Activated naive CD8-positive, alpha-beta T cell treated with anti-CD3 and anti-CD28 coated beads, Interleukin-2, amount 10 ng/mL, durations not matched to agents 7 days and 5 days (primary cell): ENCODE data around the gene SEMA3B. TPM values are rescaled to one million over a fixed set of nuclear protein-coding genes. Genes with fewer than 3 reads are reported as not detected.

Source experiments
- ATAC-seq: fragments of 150-1000 bp; cut with Tn5 transposase; one replicate; pipeline ENCODE4 v1.10.0; 2021; ENCODE audit warnings: low read depth, moderate library complexity
- POLR2A ChIA-PET: fragments of 350-600 bp; sonication (Branson Sonifier 250); formaldehyde crosslinking; loops from one replicate; lab custom pipeline; 2021; ENCODE audit warnings: antibody characterized with exemption; lab: Charles Lee
- DNase-seq: peaks from one replicate; pipeline ENCODE4 v3.0.0; 2021
- H3K27ac Mint-ChIP-seq: one replicate; pipeline ENCODE4 v1.8.0; 2022; ENCODE audit warnings: mild to moderate bottlenecking, mixed read lengths
- H3K27me3 Mint-ChIP-seq: one replicate; pipeline ENCODE4 v1.8.0; 2022; ENCODE audit warnings: mild to moderate bottlenecking, moderate library complexity, mixed read lengths
- H3K36me3 Mint-ChIP-seq: one replicate; pipeline ENCODE4 v1.8.0; 2021; ENCODE audit warnings: mild to moderate bottlenecking, mixed read lengths
- H3K4me1 Mint-ChIP-seq: one replicate; pipeline ENCODE4 v1.8.0; 2021; ENCODE audit warnings: mixed read lengths
- H3K4me3 Mint-ChIP-seq: one replicate; pipeline ENCODE4 v1.8.0; 2022; ENCODE audit warnings: mild to moderate bottlenecking, moderate library complexity, mixed read lengths
- H3K9me3 Mint-ChIP-seq: one replicate; pipeline ENCODE4 v1.8.0; 2021; ENCODE audit warnings: mixed read lengths
- total RNA-seq, 2 experiments: library from RNA; stranded (reverse); gene quantifications; one replicate each; pipeline ENCODE4 v1.2.3, GENCODE V29; 2021

SEMA3B gene
- total RNA-seq, 2 experiments from 2014 or later: 0.36 to 1.0 TPM

GRCh38 chr3:50295553-50296431 is 26.8 kb downstream of the SEMA3B start:
- H3K9me3 Mint-ChIP-seq: no peaks in the 10 kb centered on the region
- H3K4me1 Mint-ChIP-seq: peaks cover 32% of the 10 kb centered on the region
- POLR2A ChIA-PET: interaction anchor here (1.5 to 8.0 kb wide), 3 partner anchors 11 to 43 kb away, joined by 3 to 89 read pairs (median 3); partner anchors contain the start of gene RASSF1
- ATAC-seq (no peak), DNase-seq (no peak)
- no peaks in the 10 kb centered on the region for H3K27me3 Mint-ChIP-seq
- H3K27ac Mint-ChIP-seq: peak overlapping the region; percentile 31
- peaks cover 1% of the 10 kb centered on the region for H3K36me3 Mint-ChIP-seq
- no peak overlapping the region for H3K4me3 Mint-ChIP-seq

GRCh38 chr3:50296721-50297383 is 27.9 kb downstream of the SEMA3B start:
- ATAC-seq: no peak
- Mint-ChIP-seq H3K4me1 (peaks cover 25% of the 10 kb centered on the region), H3K27me3 (no peaks in the 10 kb centered on the region), H3K9me3 (no peaks in the 10 kb centered on the region), H3K36me3 (peaks cover 1% of the 10 kb centered on the region), H3K4me3 (no peak overlapping the region), H3K27ac (no peak overlapping the region)
- no peak for DNase-seq
- POLR2A ChIA-PET: interaction anchor here (1.5 to 8.0 kb wide), 3 partner anchors 13 to 42 kb away, joined by 3 to 89 read pairs (median 3); partner anchors contain the start of gene RASSF1

- peaks cover 1% of the 10 kb centered on the region for H3K36me3 Mint-ChIP-seq
- no peaks in the 10 kb centered on the region for H3K9me3 Mint-ChIP-seq
- H3K4me1 Mint-ChIP-seq: peaks cover 24% of the 10 kb centered on the region
- ATAC-seq: no peak
- H3K4me3 Mint-ChIP-seq: peak overlapping the region; percentile 96
- no peaks in the 10 kb centered on the region for H3K27me3 Mint-ChIP-seq
- no peak for DNase-seq
- POLR2A ChIA-PET: interaction anchor here (1.5 to 8.0 kb wide), 3 partner anchors 13 to 42 kb away, joined by 3 to 89 read pairs (median 3); partner anchors contain the start of gene RASSF1
- peak overlapping the region; percentile 62 for H3K27ac Mint-ChIP-seq
Measured at GRCh38 chr3:50297384-50297775, 28.4 kb downstream of the SEMA3B start.

GRCh38 chr3:50297896-50298725 is 29.2 kb downstream of the SEMA3B start:
- DNase-seq: no peak
- peak overlapping the region; percentile 96 for H3K4me3 Mint-ChIP-seq
- peak overlapping the region; percentile 98 for H3K27ac Mint-ChIP-seq
- no peak for ATAC-seq
- POLR2A ChIA-PET: interaction anchor here (0.6 to 8.0 kb wide), 12 partner anchors 19 to 510 kb away, joined by 3 to 89 read pairs (median 6); partner anchors contain the start of genes CYB561D2, GNAI2, NPRL2 and RASSF1
- H3K36me3 Mint-ChIP-seq: peaks cover 1% of the 10 kb centered on the region
- H3K4me1 Mint-ChIP-seq: peaks cover 18% of the 10 kb centered on the region
- H3K27me3 Mint-ChIP-seq: no peaks in the 10 kb centered on the region
- no peaks in the 10 kb centered on the region for H3K9me3 Mint-ChIP-seq

GRCh38 chr3:50298836-50299637 is 30.1 kb downstream of the SEMA3B start, which contains the start of the genes HYAL3 and NAA80:
HYAL3 (minus strand) TSS chr3:50299405; CDS start chr3:50295602, 3,803 bp downstream.
NAA80 (minus strand) TSS chr3:50299405; CDS start chr3:50297463, 1,942 bp downstream.
- Mint-ChIP-seq H3K4me1 (peaks cover 18% of the 10 kb centered on the region), H3K9me3 (no peaks in the 10 kb centered on the region), H3K27me3 (no peaks in the 10 kb centered on the region), H3K4me3 (peak within 1 kb of the TSS; percentile 96), H3K36me3 (peaks cover 1% of the 10 kb centered on the region), H3K27ac (peak within 1 kb of the TSS; percentile 98)
- POLR2A ChIA-PET: interaction anchor here (0.5 to 8.0 kb wide), 21 partner anchors 10 to 603 kb away, joined by 3 to 89 read pairs (median 5); partner anchors contain the start of genes C3orf18, CISH, CYB561D2 and GNAI2
- ATAC-seq: peak; percentile 84
- DNase-seq: peak; percentile 98

- no peak for ATAC-seq
- DNase-seq: no peak
- H3K36me3 Mint-ChIP-seq: peaks cover 1% of the 10 kb centered on the region
- H3K27ac Mint-ChIP-seq: peak overlapping the region; percentile 98
- H3K4me3 Mint-ChIP-seq: peak overlapping the region; percentile 96
- H3K9me3 Mint-ChIP-seq: no peaks in the 10 kb centered on the region
- H3K27me3 Mint-ChIP-seq: no peaks in the 10 kb centered on the region
- POLR2A ChIA-PET: interaction anchor here (0.5 to 8.0 kb wide), 20 partner anchors 9 to 603 kb away, joined by 3 to 89 read pairs (median 5); partner anchors contain the start of genes C3orf18, CISH, CYB561D2 and GNAI2
- H3K4me1 Mint-ChIP-seq: peaks cover 18% of the 10 kb centered on the region
Measured at GRCh38 chr3:50299638-50299928, 30.6 kb downstream of the SEMA3B start.

- ATAC-seq (no peak), DNase-seq (peak; percentile 39)
- Mint-ChIP-seq H3K27me3 (no peaks in the 10 kb centered on the region), H3K36me3 (peaks cover 1% of the 10 kb centered on the region), H3K27ac (peak overlapping the region; percentile 98), H3K4me3 (peak overlapping the region; percentile 96), H3K4me1 (peaks cover 18% of the 10 kb centered on the region), H3K9me3 (no peaks in the 10 kb centered on the region)
- POLR2A ChIA-PET: interaction anchor here (0.8 to 8.0 kb wide), 14 partner anchors 9 to 311 kb away, joined by 3 to 89 read pairs (median 8); partner anchors contain the start of genes CISH, CYB561D2, GNAI2 and NPRL2
Measured at GRCh38 chr3:50299929-50300680, 31.2 kb downstream of the SEMA3B start.

GRCh38 chr3:50300681-50301254 is 31.8 kb downstream of the SEMA3B start:
- POLR2A ChIA-PET: interaction anchor here (8.0 kb wide), 1 partner anchor 38 kb away, joined by 89 read pairs; the partner anchor contains the start of gene RASSF1
- Mint-ChIP-seq H3K9me3 (no peaks in the 10 kb centered on the region), H3K4me3 (peak overlapping the region; percentile 96), H3K27me3 (no peaks in the 10 kb centered on the region), H3K4me1 (peaks cover 18% of the 10 kb centered on the region), H3K36me3 (peaks cover 1% of the 10 kb centered on the region), H3K27ac (peak overlapping the region; percentile 98)
- DNase-seq (no peak), ATAC-seq (no peak)

- POLR2A ChIA-PET: interaction anchor here (0.7 to 0.9 kb wide), 2 partner anchors 12 to 980 kb away, joined by 3 to 4 read pairs; no protein-coding TSS in a partner anchor
- Mint-ChIP-seq H3K9me3 (no peaks in the 10 kb centered on the region), H3K4me3 (no peak overlapping the region), H3K27ac (no peak overlapping the region), H3K4me1 (peaks cover 18% of the 10 kb centered on the region), H3K36me3 (no peaks in the 10 kb centered on the region), H3K27me3 (no peaks in the 10 kb centered on the region)
- no peak for ATAC-seq
- DNase-seq: no peak
Measured at GRCh38 chr3:50302095-50303012, 33.4 kb downstream of the SEMA3B start.
